Spleen (tissue), 11 donors: ENCODE results near the gene CERKL. TPM values are rescaled to one million over a fixed set of nuclear protein-coding genes. Genes with fewer than 3 reads are reported as not detected.

Experiments
- DNase-seq: peaks from one replicate; pipeline ENCODE4 v3.0.0-alpha.2; 2020
- H3K27ac ChIP-seq, 8 donors: fragments of 200-600 bp; sonication (generic) in 7 of 8; 1 replicate in 4 of 8; 2 replicates in 4 of 8; pipeline versions ENCODE4 v1.5.0 to v1.8.0; 2016 to 2021; ENCODE audit warnings: inconsistent platforms in 4 of 8, mild to moderate bottlenecking in 4 of 8, moderate library complexity in 1 of 8
- H3K27me3 ChIP-seq, 7 donors: fragments of 200-600 bp; sonication (generic) in 6 of 7; replicated peaks in 1 of 7; 1 replicate in 4 of 7; 2 replicates in 3 of 7; pipeline versions ENCODE4 v1.5.0 to v1.8.0; 2016 to 2021; ENCODE audit warnings: inconsistent platforms in 3 of 7, mild to moderate bottlenecking in 1 of 7
- H3K36me3 ChIP-seq, 6 donors: fragments of 200-600 bp; sonication (generic) in 5 of 6; 1 replicate in 4 of 6; 2 replicates in 2 of 6; pipeline versions ENCODE4 v1.5.0 to v1.8.0; 2016 to 2021; ENCODE audit warnings: inconsistent platforms in 2 of 6
- H3K4me1 ChIP-seq, 6 donors: fragments of 200-600 bp; sonication (generic) in 5 of 6; 1 replicate in 3 of 6; 2 replicates in 3 of 6; pipeline versions ENCODE4 v1.5.0 to v1.8.0; 2016 to 2021; ENCODE audit warnings: inconsistent platforms in 3 of 6
- H3K4me3 ChIP-seq, 8 donors: fragments of 200-600 bp; sonication (generic) in 7 of 8; 1 replicate in 4 of 8; 2 replicates in 4 of 8; pipeline versions ENCODE4 v1.5.0 to v1.8.0; 2016 to 2021; ENCODE audit warnings: inconsistent platforms in 4 of 8, mild to moderate bottlenecking in 4 of 8, moderate library complexity in 2 of 8
- H3K9me3 ChIP-seq, 8 donors: fragments of 200-600 bp; sonication (generic) in 7 of 8; 1 replicate in 4 of 8; 2 replicates in 4 of 8; pipeline versions ENCODE4 v1.5.0 to v1.8.0; 2016 to 2021; ENCODE audit warnings: inconsistent platforms in 4 of 8
- POLR2A ChIP-seq, 3 donors: fragments of 450-650 bp; IDR thresholded peaks; one replicate each; pipeline ENCODE4 v1.5.1; 2017; ENCODE audit warnings: antibody characterized with exemption in 3 of 3, mild to moderate bottlenecking in 1 of 3
- POLR2AphosphoS5 ChIP-seq, 3 donors: sonication (generic); formaldehyde crosslinking; IDR thresholded peaks; one replicate each; pipeline ENCODE4 v1.5.1; 2017; ENCODE audit warnings: antibody characterized with exemption in 3 of 3
- WGBS, 5 donors: extraction: QIAGEN DNeasy Blood & Tissue Kit in 3 of 5; methylation state at CpG; one replicate each; pipeline versions ENCODE4 v1.1.5 to v1.1.7; 2013 to 2018; 5-methylcytosine and 5-hydroxymethylcytosine counted together
- intact Hi-C: fragments of 100-400 bp; cut with DNase I; formaldehyde crosslinking; loops from one replicate; pipeline ENCODE4 v1.15.0; 2023; ENCODE audit warnings: low total_unique reads
- polyA plus RNA-seq, 3 donors: library from polyadenylated mRNA; stranded (reverse); fragments of 200-250 nt; gene quantifications; one replicate each; pipeline ENCODE4 v1.2.1, GENCODE V29; 2013
- total RNA-seq, 7 donors: library from RNA; depleted of rRNA in 3 of 7; stranded (reverse); fragments of >200 nt in 3 of 7; fragmentation: NEBNext Ultra II Directional in 4 of 7; extraction: Animal tissue kit (Norgen Biotek cat#: 25700) in 4 of 7; gene quantifications; one replicate each; pipeline versions ENCODE4 v1.1.0 to v1.2.1, GENCODE V29; 2016 to 2021
- TF ChIP-seq, protein P1 (sequence below), 11 experiments: fragments of 200-600 bp in 7 of 11; fragments of 450-650 bp in 4 of 11; sonication (generic) in 4 of 11; IDR thresholded peaks in 8 of 11; conservative IDR thresholded peaks in 3 of 11; 1 replicate in 7 of 11; 2 replicates in 4 of 11; pipeline versions ENCODE4 v1.4.0 to v1.8.0; 2016 to 2021; ENCODE audit warnings: antibody characterized with exemption in 11 of 11, inconsistent platforms in 4 of 11, mild to moderate bottlenecking in 1 of 11
- donor health status: healthy with polysubstance abuse.
- donor health status: DM: no; HTN: no; CAD: no; lungs with moderate emphysema.
- donor health status: DM: no; HTN: no; CAD: no.
- donor health status: Bipolar disorder and iron deficiency.
- donor health status: healthy.
- donor health status: DM: no; HTN: no; CAD: no.
- donor health status: DM: yes; HTN: yes; CAD: no.

Gene CERKL
- total and polyA plus RNA-seq, 10 donors: 0.27 to 2.3 (median 0.85) TPM

DNA sequence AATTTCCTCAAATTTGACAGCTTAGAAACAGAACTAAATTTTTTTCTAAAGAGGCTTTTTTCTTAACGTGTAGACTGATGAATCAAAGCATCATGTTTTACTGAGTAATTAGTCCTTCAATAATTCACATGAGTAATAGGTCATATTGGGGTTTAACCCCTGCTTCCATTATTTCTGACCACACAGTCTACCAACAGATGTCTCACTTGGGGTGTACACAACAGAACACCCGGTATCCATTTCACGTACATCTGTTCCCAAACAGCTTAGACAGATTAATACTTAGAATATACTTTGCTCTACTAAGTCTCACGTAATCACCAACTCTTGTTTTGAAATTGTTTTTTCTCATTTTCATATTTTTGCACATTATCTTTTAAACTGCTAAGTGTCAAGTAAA lies 14.8 kb downstream of the CERKL start:
- TF ChIP-seq POLR2AphosphoS5 (IDR thresholded peaks at IDR 0.05) (no peak), POLR2A (IDR thresholded peaks at IDR 0.05) (no peak)
- TF ChIP-seq, protein P1, sequence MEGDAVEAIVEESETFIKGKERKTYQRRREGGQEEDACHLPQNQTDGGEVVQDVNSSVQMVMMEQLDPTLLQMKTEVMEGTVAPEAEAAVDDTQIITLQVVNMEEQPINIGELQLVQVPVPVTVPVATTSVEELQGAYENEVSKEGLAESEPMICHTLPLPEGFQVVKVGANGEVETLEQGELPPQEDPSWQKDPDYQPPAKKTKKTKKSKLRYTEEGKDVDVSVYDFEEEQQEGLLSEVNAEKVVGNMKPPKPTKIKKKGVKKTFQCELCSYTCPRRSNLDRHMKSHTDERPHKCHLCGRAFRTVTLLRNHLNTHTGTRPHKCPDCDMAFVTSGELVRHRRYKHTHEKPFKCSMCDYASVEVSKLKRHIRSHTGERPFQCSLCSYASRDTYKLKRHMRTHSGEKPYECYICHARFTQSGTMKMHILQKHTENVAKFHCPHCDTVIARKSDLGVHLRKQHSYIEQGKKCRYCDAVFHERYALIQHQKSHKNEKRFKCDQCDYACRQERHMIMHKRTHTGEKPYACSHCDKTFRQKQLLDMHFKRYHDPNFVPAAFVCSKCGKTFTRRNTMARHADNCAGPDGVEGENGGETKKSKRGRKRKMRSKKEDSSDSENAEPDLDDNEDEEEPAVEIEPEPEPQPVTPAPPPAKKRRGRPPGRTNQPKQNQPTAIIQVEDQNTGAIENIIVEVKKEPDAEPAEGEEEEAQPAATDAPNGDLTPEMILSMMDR (IDR thresholded peaks at IDR 0.05 in 8 of 11, conservative IDR thresholded peaks at IDR 0.05 in 3 of 11): no peak
- Histone ChIP-seq H3K4me1 (no peaks in the 10 kb centered on the region), H3K27ac (no peak overlapping the region), H3K9me3 (no peaks in the 10 kb centered on the region), H3K27me3 (peaks cover 0 to 14% (median 0%) of the 10 kb centered on the region in 7 donors), H3K4me3 (no peak overlapping the region), H3K36me3 (no peaks in the 10 kb centered on the region)
- DNase-seq: no peak
- WGBS, 5 donors: 76 to 86% (median 82%) methylated on average over 4 of the region's 4 CpGs
- intact Hi-C loops: no loop called here

DNA sequence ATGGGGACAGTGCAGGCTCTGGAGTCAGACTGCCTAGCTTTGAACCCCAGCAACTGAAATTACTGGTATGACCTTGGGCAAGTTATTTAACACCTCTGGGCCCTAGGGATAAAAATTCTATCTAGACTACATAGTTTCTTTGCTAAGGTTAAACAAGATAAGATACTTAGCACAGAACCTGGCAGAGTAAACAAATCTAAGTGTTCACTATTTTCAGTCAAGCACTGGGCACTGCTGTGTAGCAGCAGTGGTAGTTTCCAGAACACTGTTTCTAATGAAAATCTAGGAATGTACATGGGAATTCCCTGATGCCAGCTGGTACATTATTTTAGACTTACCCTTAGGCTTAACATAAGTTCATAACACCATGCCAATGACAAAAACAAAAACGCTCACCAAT lies 17.2 kb downstream of the CERKL start:
- H3K27me3 ChIP-seq: no peaks in the 10 kb centered on the region
- TF ChIP-seq POLR2A (IDR thresholded peaks at IDR 0.05) (no peak), POLR2AphosphoS5 (IDR thresholded peaks at IDR 0.05) (no peak)
- TF ChIP-seq, protein P1 (IDR thresholded peaks at IDR 0.05 in 8 of 11, conservative IDR thresholded peaks at IDR 0.05 in 3 of 11): no peak
- H3K9me3 ChIP-seq: no peaks in the 10 kb centered on the region
- H3K36me3 ChIP-seq: no peaks in the 10 kb centered on the region
- 0 to 55% (median 35%) methylated on average over 1 of the region's 1 CpG for WGBS, 5 donors
- DNase-seq: no peak
- no peak overlapping the region for H3K27ac ChIP-seq
- no peak overlapping the region for H3K4me3 ChIP-seq
- intact Hi-C loops: no loop called here
- H3K4me1 ChIP-seq: no peaks in the 10 kb centered on the region

DNA sequence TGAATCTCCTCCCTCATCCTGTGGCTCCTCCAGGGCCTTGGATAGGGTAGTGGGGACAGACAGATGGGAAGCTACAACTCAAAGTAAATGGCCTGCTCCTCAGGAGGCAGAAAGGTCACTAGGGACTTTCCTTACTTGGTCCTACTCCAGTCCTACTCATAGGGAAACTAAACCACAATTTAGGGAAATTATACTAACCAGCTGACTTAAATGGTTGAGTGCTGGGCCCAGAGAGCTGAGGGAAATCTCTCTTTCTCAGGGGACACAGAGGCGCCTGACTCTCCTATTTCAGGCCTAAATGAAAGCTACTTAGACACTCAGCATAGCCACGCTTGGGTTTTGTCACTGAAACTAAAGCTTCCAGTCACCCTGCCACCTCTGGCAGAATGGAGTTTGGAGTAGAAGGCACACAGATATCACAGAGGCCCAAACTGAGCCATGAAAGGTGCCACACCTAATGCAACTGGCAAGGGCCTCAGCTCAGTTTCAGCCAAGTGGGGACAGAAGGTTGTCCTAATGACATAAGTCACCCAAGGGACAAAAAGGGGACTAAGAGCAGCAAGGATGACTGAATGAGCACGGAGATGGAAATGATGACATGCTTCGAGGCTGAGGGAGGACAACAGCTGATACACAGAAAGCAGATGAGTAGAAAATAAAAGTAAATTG lies 24.0 kb downstream of the CERKL start:
- Histone ChIP-seq H3K9me3 (no peaks in the 10 kb centered on the region), H3K27ac (no peak overlapping the region), H3K4me1 (no peaks in the 10 kb centered on the region), H3K36me3 (no peaks in the 10 kb centered on the region), H3K4me3 (no peak overlapping the region), H3K27me3 (no peaks in the 10 kb centered on the region)
- DNase-seq: no peak
- intact Hi-C loops: no loop called here
- TF ChIP-seq POLR2A (IDR thresholded peaks at IDR 0.05): no peak
- TF ChIP-seq, protein P1 (IDR thresholded peaks at IDR 0.05 in 8 of 11, conservative IDR thresholded peaks at IDR 0.05 in 3 of 11): no peak
- TF ChIP-seq POLR2AphosphoS5 (IDR thresholded peaks at IDR 0.05): no peak
- WGBS, 5 donors: 70 to 83% (median 78%) methylated on average over 4 of the region's 4 CpGs

DNA sequence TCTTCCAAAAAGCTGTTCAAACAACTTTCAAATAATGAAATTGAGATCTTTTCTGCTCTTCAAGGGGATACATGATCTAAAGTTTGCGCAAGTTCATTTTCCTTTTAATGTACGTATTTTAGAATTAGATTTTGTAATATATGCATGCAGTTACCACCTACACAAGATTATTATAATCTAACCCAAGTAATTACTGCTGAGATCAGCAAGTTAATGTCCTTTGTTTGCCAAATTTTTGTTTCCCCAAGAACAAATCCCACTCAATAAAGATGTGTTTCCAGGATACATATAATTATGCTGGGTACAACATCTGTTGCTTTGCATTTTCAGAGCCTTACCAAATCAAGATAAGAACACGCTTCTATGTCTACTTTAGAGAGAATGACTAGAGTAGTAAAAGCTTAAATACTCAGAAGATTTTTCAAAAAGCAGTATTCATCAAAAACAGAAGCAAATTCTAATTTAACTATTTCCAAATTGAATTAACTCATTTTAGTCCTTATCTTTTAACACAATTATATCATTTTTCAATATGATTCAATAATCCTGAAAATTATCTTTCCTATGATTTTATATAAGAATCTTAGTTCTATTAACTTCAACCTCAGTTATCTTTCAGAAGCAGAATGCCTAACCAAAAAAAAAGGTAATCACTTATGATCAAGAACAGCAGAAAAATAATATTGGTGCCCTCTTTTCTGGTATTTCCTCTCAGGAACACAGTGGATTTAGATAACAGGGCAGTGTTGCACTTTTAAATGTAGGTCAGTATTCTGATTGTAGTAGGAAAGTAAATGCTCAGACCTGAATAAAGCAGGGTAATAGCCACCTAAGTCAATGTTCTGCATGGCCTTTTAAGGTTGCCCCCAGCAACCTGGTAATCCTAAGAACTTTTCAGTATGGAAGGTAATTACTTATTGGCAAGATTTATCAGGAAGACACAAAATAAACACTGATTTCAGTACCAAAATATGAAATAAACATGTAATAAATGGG lies 28.0 kb downstream of the CERKL start:
- Histone ChIP-seq H3K4me1 (no peaks in the 10 kb centered on the region), H3K27ac (no peak overlapping the region), H3K27me3 (peaks cover 0 to 8% (median 0%) of the 10 kb centered on the region in 7 donors), H3K4me3 (no peak overlapping the region), H3K36me3 (no peaks in the 10 kb centered on the region), H3K9me3 (no peaks in the 10 kb centered on the region)
- 75 to 92% (median 81%) methylated on average over 3 of the region's 3 CpGs for WGBS, 5 donors
- TF ChIP-seq, protein P1 (IDR thresholded peaks at IDR 0.05 in 8 of 11, conservative IDR thresholded peaks at IDR 0.05 in 3 of 11): no peak
- no peak for TF ChIP-seq POLR2AphosphoS5 (IDR thresholded peaks at IDR 0.05)
- TF ChIP-seq POLR2A (IDR thresholded peaks at IDR 0.05): no peak
- DNase-seq: no peak
- intact Hi-C loops: no loop called here
